ENCODE data around the gene TENM3. TPM values are rescaled to one million over a fixed set of nuclear protein-coding genes. Genes with fewer than 3 reads are reported as not detected.

Gene TENM3
- total RNA-seq, 1 experiment from 2014 or later, result 57.4 TPM

DNA sequence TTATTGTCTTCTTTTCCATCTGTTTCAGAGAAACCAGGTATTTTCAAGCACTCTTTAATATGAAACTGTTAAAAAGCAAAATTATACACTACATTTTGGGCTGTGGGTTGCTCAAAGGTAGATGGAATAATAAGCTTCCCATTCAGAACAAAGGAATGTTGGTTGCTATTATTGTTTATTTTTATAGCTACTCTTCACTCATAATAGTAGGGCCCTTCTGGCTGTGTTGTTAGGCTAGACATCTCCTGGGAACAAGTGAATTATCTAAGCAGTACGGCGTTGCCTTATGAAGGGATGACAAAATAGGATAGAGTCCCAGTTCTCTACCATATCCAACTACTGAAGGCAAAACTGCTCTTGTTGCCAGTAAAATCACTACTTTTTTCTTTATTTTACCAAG, 34.2 kb downstream of the TENM3 start:
- no peaks in the 10 kb centered on the region for H3K36me3 ChIP-seq
- DNase-seq, result no peak
- no peaks in the 10 kb centered on the region for H3K9me3 ChIP-seq (replicated peaks)
- H3K27ac ChIP-seq, result no peak overlapping the region
- no peak overlapping the region for H3K4me3 ChIP-seq
- no peaks in the 10 kb centered on the region for H3K4me1 ChIP-seq
- no peaks in the 10 kb centered on the region for H3K27me3 ChIP-seq

DNA sequence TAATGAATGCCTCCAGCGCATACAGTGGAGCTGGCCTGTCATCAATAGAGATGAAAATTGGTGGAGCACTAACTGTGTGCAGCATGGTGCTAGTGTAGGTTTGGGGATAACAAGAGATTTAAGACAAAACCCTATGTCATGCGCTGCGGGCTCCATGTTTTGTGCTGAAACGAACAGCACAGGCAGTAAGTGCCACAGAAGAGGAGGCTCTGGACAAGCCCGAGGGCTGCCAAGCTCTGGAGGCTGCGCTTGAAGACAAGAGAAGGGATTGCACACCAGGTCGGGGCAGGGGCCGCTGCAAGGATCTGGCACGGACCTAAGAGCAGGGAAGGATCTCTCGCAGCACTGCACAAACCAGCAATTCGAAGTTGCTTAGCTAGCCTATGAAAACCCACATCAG, 35.5 kb downstream of the TENM3 start:
- Histone ChIP-seq H3K27me3 (no peaks in the 10 kb centered on the region), H3K4me1 (no peaks in the 10 kb centered on the region), H3K36me3 (no peaks in the 10 kb centered on the region), H3K4me3 (no peak overlapping the region), H3K27ac (no peak overlapping the region), H3K9me3 (replicated peaks) (no peaks in the 10 kb centered on the region)
- DNase-seq, result no peak

DNA sequence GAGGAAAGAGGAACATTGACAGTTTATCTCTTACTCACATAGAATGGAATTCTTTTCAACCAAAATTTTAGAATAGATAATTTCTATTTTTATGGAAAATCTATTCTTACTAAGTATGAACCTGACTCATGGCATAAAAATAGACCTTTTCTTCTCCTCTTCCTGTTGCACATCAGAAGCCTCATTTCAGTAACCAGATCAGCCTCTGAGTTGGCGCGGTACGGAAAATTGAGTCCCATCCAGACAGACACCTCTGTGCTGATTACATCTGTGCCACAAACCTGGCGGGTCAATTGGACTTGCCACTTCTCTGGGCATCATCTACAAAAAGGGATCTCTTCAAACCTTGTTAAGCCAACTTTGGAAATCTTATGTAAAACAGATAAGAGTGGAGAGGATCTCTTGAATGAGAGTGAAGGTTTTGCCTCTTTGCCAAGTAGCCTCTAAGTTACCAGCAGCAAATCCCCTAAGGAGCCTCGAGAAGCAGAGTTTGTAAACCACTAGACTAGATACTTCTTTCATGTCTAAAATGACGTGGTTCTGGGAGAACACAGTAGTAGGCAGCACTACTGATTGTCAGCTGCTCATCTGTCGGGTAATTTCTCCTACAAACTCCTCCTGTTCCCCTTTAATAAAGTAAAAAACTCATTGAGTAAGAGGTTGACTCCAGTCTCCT, 37.4 kb downstream of the TENM3 start:
- H3K4me1 ChIP-seq, result no peaks in the 10 kb centered on the region
- no peaks in the 10 kb centered on the region for H3K27me3 ChIP-seq
- no peak overlapping the region for H3K4me3 ChIP-seq
- no peak overlapping the region for H3K27ac ChIP-seq
- no peaks in the 10 kb centered on the region for H3K9me3 ChIP-seq (replicated peaks)
- no peak for DNase-seq
- no peaks in the 10 kb centered on the region for H3K36me3 ChIP-seq

DNA sequence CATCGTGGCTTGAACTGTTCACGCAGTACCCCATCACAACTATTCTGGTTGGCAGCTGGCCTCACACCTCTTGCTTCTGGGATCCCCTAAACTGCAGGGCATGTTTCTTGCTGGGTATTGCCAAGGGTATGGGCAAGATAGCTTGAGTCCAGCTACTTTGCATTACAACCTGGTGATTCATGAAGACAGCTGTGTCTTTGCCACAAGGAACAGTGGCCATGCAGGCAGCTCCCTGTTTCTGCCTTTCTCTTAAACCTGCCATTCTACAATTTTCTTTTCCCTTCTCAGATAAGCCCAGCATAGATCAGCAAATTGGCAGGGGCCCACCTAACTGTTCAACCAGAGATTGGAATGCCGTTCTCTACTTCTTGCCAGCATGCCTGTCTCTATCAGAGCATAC, 42.8 kb downstream of the TENM3 start:
- Histone ChIP-seq H3K36me3 (no peaks in the 10 kb centered on the region), H3K27me3 (no peaks in the 10 kb centered on the region), H3K27ac (no peak overlapping the region), H3K9me3 (replicated peaks) (no peaks in the 10 kb centered on the region), H3K4me3 (no peak overlapping the region), H3K4me1 (no peaks in the 10 kb centered on the region)
- peak; percentile 7 to 29 for DNase-seq

DNA sequence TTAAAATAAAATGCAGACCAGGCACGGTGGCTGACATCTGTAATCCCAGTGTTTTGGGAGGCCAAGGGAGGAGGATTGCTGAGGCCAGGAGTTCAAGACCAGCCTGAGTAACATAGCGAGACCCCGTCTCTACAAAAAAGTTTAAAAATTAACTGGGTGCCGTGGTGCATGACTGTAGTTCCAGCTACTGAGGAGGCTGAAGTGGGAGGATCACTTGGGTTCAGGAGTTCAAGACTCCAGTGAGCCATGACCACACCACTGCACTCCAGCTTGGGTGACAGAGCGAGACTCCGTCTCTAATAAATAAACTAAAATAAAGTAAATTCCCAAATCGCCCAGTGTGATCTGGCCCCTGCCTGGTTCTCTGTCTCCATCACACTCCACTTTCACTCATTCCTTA, 43.7 kb downstream of the TENM3 start:
- Histone ChIP-seq H3K9me3 (replicated peaks) (no peaks in the 10 kb centered on the region), H3K4me1 (no peaks in the 10 kb centered on the region)

DNA sequence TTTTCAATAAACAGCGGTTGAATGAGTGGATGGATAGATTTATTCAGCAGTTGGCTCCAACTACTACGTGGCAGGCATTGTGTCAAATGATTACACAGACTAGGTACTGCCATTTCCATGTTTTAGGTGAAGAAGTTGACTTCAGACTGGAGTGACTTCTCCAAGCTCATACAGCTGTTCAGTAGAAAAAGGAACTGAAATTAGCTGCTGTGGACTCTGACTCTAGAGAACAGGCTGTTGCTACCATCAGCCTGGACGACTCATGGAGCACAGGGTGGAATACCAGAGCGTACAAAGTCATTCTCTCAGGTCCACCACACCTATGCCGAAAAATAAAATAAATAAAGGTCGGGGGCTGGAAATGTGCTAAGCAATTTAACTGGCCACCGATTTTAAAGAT, 45.3 kb downstream of the TENM3 start:
- no peak overlapping the region for H3K27ac ChIP-seq
- H3K4me3 ChIP-seq, result no peak overlapping the region
- DNase-seq, result no peak
- no peaks in the 10 kb centered on the region for H3K27me3 ChIP-seq
- H3K4me1 ChIP-seq, result no peaks in the 10 kb centered on the region
- no peaks in the 10 kb centered on the region for H3K36me3 ChIP-seq
- H3K9me3 ChIP-seq (replicated peaks), result no peaks in the 10 kb centered on the region

More for the DNA sequence above, 43.7 kb downstream of the TENM3 start:
- H3K27ac ChIP-seq, result no peak overlapping the region
- no peaks in the 10 kb centered on the region for H3K36me3 ChIP-seq
- H3K27me3 ChIP-seq, result no peaks in the 10 kb centered on the region
- H3K4me3 ChIP-seq, result no peak overlapping the region
- DNase-seq, result no peak

DNA sequence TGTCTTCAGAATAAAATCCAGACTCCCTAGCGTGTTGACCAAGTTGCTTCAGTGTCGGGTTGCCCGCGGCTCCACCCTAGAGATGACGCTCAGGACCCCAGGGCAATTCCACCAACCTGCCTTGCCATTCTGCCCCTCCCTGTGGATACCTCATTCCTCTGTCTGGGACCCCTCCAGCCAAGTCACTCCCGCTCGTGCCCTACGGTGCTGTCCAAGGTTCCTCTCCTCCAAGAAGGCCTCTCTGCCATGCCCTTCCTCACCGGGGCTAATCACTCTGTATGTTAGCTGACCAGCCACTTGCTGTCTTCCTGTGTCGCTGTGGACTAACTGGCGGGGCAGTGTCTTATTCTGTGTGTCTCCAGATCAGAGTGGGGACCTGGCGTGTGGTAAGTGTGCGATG, 46.6 kb downstream of the TENM3 start:
- Histone ChIP-seq H3K27ac (no peak overlapping the region), H3K4me1 (no peaks in the 10 kb centered on the region), H3K27me3 (no peaks in the 10 kb centered on the region), H3K36me3 (no peaks in the 10 kb centered on the region), H3K9me3 (replicated peaks) (no peaks in the 10 kb centered on the region), H3K4me3 (no peak overlapping the region)
- DNase-seq, result no peak

DNA sequence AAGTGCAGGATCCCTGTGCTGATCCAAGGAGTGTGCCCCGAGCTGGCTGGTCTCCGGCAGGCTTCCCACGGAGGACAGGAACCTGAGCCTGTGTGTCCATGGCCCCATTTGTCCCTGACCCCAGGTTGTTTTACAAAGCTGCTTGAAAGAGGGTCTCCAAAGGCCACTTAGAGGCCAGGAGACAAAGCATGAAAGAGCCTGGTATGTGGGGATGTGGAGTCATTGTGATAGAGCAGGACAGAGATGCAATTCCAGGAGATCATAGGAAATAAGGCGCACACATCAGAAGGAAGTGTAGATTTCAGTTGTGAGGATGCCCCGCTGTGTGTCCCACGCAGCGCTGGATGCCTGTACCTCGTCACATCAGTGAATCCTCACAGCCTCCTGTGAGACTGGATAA, 48.0 kb downstream of the TENM3 start:
- no peak for DNase-seq

DNA sequence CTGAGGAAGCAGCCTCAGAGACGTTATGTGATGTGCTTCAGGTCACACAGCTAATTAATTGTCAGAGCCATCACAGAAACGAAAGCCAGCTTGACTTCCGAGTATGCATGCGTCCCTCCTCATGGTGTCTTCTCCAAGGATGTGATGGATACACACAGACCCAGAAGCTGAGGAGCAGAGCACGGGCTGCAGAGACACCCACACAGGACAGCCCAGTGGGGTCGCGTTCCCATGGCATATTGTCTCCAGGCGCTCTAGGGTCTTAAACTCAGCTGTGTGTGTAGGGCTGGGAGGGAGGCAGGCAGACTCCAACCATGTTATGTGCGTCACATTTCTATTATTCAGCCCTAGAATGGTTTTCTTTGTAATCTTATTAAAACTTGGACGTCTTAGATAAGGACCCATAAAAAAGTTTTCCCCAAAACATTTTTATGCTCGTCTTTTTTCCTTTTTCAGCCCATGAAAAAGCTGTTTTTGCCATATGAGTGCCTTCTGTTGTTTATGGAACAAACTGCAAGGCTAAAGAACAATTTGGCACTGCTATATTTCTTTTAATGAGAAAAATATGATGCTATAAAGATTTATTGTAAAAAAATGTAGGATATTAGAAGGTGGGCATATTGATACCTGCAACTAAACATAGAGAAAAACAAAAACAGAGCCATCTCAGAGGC, 48.5 kb downstream of the TENM3 start:
- no peak for DNase-seq
- no peaks in the 10 kb centered on the region for H3K27me3 ChIP-seq
- no peaks in the 10 kb centered on the region for H3K4me1 ChIP-seq
- no peaks in the 10 kb centered on the region for H3K9me3 ChIP-seq (replicated peaks)
- H3K27ac ChIP-seq, result no peak overlapping the region
- no peak overlapping the region for H3K4me3 ChIP-seq
- no peaks in the 10 kb centered on the region for H3K36me3 ChIP-seq

More for the DNA sequence above, 48.0 kb downstream of the TENM3 start:
- no peak overlapping the region for H3K27ac ChIP-seq
- no peaks in the 10 kb centered on the region for H3K4me1 ChIP-seq
- no peaks in the 10 kb centered on the region for H3K27me3 ChIP-seq
- H3K36me3 ChIP-seq, result no peaks in the 10 kb centered on the region
- no peak overlapping the region for H3K4me3 ChIP-seq
- H3K9me3 ChIP-seq (replicated peaks), result no peaks in the 10 kb centered on the region

DNA sequence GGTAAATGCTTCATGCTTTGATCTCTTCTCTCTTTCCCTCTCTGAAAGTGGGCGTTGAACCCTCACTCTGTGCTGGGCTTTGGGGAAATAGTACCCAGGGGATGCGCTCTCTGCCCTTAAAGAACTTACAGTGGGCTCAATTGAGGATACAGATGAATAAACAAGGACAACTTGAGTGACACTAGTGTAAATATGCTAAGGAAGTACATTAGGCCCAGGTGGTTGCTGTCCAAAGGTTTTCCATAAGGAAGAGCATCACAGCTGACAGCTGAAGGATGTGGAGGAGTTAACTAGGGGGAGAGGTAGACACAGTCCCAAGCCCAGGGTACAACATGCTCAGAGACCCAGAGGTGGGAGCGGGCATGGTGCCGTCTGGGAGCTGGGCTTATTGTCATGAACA, 49.4 kb downstream of the TENM3 start:
- no peaks in the 10 kb centered on the region for H3K27me3 ChIP-seq
- no peaks in the 10 kb centered on the region for H3K9me3 ChIP-seq (replicated peaks)

DNA sequence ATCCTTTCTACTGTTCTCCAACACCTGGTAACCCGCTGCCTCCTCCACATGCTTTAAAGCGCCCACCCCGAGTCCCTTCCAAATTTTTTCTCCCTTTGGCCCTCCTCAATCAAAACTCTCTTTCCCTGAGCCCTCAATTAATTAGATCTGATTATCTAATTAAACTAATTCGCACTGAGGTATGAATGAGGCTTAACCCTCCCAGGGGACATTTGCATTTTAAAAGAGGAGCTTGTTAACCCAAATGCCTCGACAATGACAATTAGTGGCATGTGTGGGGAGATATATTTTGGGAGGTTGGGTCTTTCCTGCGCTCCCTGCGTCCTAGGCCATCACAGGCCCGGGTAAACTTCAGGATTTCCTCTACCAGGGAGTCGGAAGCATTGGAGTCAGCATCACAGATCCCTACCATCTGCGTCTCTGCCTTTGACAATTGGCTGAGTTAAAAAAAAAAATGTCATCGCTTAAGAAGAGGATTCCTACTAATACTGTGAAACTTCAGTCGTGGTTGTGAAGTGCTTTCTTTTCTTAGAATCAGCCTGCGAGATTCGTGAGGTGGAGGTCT, 50.6 kb downstream of the TENM3 start:
- Histone ChIP-seq H3K27ac (no peak overlapping the region), H3K4me1 (no peaks in the 10 kb centered on the region)
- DNase-seq, result no peak

More for the DNA sequence above, 49.4 kb downstream of the TENM3 start:
- no peaks in the 10 kb centered on the region for H3K36me3 ChIP-seq
- no peak overlapping the region for H3K4me3 ChIP-seq
- H3K4me1 ChIP-seq, result no peaks in the 10 kb centered on the region
- H3K27ac ChIP-seq, result no peak overlapping the region
- DNase-seq, result no peak

DNA sequence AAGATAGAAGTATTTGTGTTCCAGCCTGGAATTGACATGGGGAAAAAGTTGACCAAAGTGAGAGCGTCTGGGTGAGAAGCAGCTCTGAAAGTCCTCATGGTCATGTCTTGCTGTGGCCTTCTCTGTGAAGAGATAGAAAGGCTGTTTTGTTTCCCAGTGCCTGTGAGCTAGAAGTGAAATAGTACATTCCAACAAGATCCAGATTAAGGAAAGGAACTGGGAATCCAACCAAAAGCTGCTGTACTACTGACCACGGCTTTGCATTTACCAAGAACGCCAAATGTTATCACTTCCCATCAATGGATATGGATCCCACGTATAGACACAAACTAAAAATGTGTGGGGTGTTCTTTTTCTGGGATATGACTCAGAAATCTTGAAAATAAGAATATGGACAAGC, 51.2 kb downstream of the TENM3 start:
- DNase-seq, result no peak
- Histone ChIP-seq H3K27me3 (no peaks in the 10 kb centered on the region), H3K27ac (no peak overlapping the region), H3K9me3 (replicated peaks) (no peaks in the 10 kb centered on the region), H3K4me3 (no peak overlapping the region), H3K4me1 (no peaks in the 10 kb centered on the region), H3K36me3 (no peaks in the 10 kb centered on the region)

More for the DNA sequence above, 50.6 kb downstream of the TENM3 start:
- Histone ChIP-seq H3K27me3 (no peaks in the 10 kb centered on the region), H3K36me3 (no peaks in the 10 kb centered on the region), H3K9me3 (replicated peaks) (no peaks in the 10 kb centered on the region), H3K4me3 (no peak overlapping the region)

DNA sequence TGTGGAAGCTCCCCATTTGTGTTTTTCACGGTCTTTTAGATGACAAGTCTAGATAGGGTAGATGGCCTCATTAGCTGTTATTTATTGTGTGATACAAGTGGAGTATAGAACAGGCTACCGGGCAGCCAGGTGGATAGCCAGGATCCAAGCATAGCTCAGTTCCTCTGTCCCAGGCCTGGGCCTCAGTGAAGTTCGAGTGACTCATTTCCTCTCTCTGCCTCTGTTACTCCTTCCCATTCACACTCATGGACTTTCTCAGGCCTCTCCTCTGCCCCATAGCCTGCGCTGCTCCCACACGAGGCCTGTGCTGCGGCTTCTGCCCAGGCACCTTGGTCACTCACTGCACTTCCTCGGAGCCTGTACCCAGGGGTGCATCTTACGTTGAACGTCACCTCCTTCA, 54.5 kb downstream of the TENM3 start:
- H3K4me3 ChIP-seq, result no peak overlapping the region
- peak in 1 of 2 experiments; percentile 6 for DNase-seq
- H3K9me3 ChIP-seq (replicated peaks), result no peaks in the 10 kb centered on the region
- H3K36me3 ChIP-seq, result no peaks in the 10 kb centered on the region
- H3K27ac ChIP-seq, result no peak overlapping the region
- no peaks in the 10 kb centered on the region for H3K4me1 ChIP-seq
- H3K27me3 ChIP-seq, result no peaks in the 10 kb centered on the region

DNA sequence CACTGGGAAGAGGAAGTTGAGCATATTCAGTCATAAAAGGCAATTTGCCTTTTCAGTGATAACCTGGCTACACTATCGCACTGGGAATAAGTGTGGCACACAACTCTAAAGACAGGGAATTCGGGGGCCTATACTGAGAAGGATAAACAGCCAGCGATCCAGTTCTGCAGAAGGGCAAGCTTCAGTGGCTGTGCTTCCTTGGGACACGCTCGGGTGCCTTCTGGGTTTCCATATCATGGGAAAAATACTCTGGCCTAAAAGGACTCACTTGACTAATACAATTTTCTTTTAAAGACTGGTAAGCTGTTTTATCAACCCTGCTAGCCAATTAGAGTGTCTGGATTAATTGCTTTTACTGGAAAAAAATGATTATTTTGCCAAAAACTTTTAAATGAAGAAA, 58.5 kb downstream of the TENM3 start:
- H3K27me3 ChIP-seq, result no peaks in the 10 kb centered on the region
- no peak overlapping the region for H3K4me3 ChIP-seq
- H3K27ac ChIP-seq, result no peak overlapping the region
- no peaks in the 10 kb centered on the region for H3K9me3 ChIP-seq (replicated peaks)
- H3K36me3 ChIP-seq, result no peaks in the 10 kb centered on the region
- no peaks in the 10 kb centered on the region; the same call in 1 of the 2 replicates for H3K4me1 ChIP-seq
- no peak for DNase-seq

DNA sequence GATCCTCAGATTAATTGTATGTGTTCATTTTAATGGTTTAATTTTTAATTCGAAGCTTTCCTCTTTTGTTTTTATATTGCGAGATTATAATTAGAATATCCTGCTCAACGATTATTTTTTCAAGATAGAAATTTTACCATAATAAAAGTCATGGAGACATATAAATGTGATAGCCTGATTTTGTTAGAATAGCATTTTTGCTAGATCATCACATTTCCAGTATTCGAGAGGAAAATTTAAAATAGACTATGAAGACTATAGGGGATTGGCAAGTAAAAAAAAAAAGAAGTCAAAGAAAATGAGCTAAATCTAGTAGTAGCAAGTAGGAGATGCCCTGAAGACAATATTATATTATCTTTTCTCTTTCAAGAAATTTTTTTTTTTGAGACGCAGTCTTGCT, 60.6 kb downstream of the TENM3 start:
- no peaks in the 10 kb centered on the region for H3K9me3 ChIP-seq (replicated peaks)
- H3K4me3 ChIP-seq, result no peak overlapping the region
- H3K27me3 ChIP-seq, result no peaks in the 10 kb centered on the region
- no peaks in the 10 kb centered on the region for H3K36me3 ChIP-seq
- peaks cover 12% of the 10 kb centered on the region for H3K4me1 ChIP-seq
- DNase-seq, result no peak
- no peak overlapping the region for H3K27ac ChIP-seq
